Measurements from ENCODE around the gene GPR107. TPM values are rescaled to one million over a fixed set of nuclear protein-coding genes. Genes with fewer than 3 reads are reported as not detected.
"Not testable (repeated sequence)": the region's sequence is repeated elsewhere in the genome, so short reads cannot be mapped to it uniquely, and the experiment has no call there.

GPR107 gene
- total RNA-seq, 2 experiments from 2014 or later = 18.2 to 19.0 TPM

DNA sequence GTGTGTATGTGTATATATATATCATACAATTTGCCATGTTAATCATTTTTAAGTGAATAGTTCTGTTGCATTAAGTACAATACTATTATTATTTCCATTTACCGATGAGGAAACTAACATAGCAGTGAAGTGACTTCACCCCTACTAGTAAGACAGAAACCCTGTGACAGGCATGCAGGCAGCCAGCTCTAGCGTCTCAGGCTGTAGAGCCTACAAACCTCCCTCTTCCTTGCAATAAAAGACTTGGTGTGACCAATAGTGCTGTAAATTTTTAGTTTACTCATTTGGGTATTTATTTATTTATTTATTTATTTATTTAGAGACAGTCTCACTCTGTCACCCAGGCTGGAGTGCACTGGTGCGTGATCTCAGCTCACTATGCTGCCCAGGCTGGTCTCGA, 35.4 kb upstream of the GPR107 start:
- Mint-ChIP-seq H3K4me3 (no peak overlapping the region), H3K36me3 (ENCODE audit: low read depth) (peaks cover 77% of the 10 kb centered on the region), H3K9me3 (peaks cover 9% of the 10 kb centered on the region), H3K4me1 (ENCODE audit: low read depth) (peaks cover 75% of the 10 kb centered on the region), H3K27ac (peak overlapping the region; percentile 95), H3K27me3 (no peaks in the 10 kb centered on the region)
- POLR2A ChIA-PET = interaction anchor here (0.7 to 2.6 kb wide), 8 partner anchors 8 to 27 kb away, joined by 4 to 23 read pairs (median 9); partner anchors contain the start of gene FNBP1
- no peak for TF ChIP-seq CTCF (IDR thresholded peaks at IDR 0.05)
- CTCF ChIA-PET = interaction anchor here (1.8 kb wide), 1 partner anchor 16 kb away, joined by 4 read pairs; no protein-coding TSS in a partner anchor
- no peak for ATAC-seq
- peak; percentile 44 for DNase-seq
- intact Hi-C loops (cut with micrococcal nuclease) = no loop called here

DNA sequence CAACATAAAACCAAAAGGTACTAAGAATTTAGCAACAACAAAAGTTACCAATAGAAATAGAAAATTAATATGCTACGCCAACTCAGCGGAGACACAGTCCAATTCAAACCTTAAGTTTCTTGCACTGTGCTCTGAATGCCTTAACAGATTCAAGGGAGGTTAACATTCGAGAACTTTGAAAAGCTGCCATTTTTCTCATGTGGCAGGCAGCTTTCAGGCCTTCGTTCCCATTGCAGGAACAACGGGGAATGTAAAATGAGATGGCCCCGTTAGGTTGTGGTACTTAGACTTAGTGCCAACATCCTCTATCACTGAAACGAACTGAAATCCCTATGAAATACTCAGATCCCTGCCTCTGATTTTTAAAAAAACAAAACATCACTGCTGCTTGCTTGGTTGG, 33.1 kb upstream of the GPR107 start:
- Mint-ChIP-seq H3K9me3 (peaks cover 8% of the 10 kb centered on the region), H3K27ac (peak overlapping the region; percentile 99), H3K4me3 (no peak overlapping the region), H3K4me1 (ENCODE audit: low read depth) (peaks cover 85% of the 10 kb centered on the region), H3K36me3 (ENCODE audit: low read depth) (peaks cover 74% of the 10 kb centered on the region), H3K27me3 (no peaks in the 10 kb centered on the region)
- TF ChIP-seq CTCF (IDR thresholded peaks at IDR 0.05) = no peak
- DNase-seq = no peak
- CTCF ChIA-PET = interaction anchor here (1.5 kb wide), 1 partner anchor 8 kb away, joined by 4 read pairs; no protein-coding TSS in a partner anchor
- intact Hi-C loops (cut with micrococcal nuclease) = no loop called here
- POLR2A ChIA-PET = interaction anchor here (1.1 to 2.1 kb wide), 5 partner anchors 12 to 134 kb away, joined by 3 to 6 read pairs (median 4); no protein-coding TSS in a partner anchor
- no peak for ATAC-seq

DNA sequence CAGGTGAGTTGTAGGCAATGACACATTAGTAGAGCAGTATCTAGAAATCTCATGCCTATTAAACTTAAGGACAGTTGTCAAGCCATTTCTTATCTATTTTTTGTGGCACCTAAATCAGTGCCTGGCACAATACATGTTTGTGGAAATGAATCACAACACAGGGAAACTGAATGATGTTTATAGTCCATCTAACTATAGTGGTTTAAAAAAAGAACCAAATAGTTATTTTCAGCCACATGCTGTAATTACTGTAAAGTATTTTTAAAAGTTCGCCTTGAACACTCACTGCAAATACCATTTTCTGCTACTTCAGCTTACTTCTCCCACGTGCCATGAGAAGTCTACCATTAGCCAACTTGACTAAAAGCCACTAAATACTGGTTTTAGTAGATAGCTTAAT, 32.6 kb upstream of the GPR107 start:
- CTCF ChIA-PET = interaction anchor here (1.4 to 1.5 kb wide), 2 partner anchors 8 to 13 kb away, joined by 3 to 4 read pairs; no protein-coding TSS in a partner anchor

DNA sequence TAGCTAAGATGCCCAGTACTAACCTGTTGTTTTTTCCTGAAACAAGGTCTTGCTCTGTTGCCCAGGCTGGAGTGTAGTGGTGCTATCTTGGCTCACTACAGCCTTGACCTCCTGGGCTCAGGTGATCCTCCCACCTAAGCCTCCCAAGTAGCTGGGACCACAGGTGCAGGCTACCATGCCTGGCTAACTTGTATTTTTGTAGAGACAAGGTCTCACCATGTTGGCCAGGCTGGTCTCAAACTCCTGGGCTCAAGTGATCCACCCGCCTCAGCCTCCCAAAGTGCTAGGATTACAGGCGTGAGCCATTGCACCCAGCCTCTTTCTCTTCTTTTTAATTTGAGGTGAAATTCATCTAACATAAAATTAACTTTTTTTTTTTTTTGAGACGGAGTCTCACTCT, 31.9 kb upstream of the GPR107 start:
- H3K4me1 Mint-ChIP-seq (ENCODE audit: low read depth) = peaks cover 89% of the 10 kb centered on the region
- CTCF ChIA-PET = interaction anchor here (1.4 to 1.5 kb wide), 3 partner anchors 9 to 18 kb away, joined by 3 to 5 read pairs (median 4); no protein-coding TSS in a partner anchor
- H3K27me3 Mint-ChIP-seq; H3K4me3 Mint-ChIP-seq; intact Hi-C loops (cut with micrococcal nuclease); DNase-seq; H3K9me3 Mint-ChIP-seq; ATAC-seq: not testable (repeated sequence)
- peaks cover 76% of the 10 kb centered on the region for H3K36me3 Mint-ChIP-seq (ENCODE audit: low read depth)
- peak overlapping the region; percentile 99 for H3K27ac Mint-ChIP-seq
- POLR2A ChIA-PET = interaction anchor here (0.6 to 3.9 kb wide), 7 partner anchors 9 to 133 kb away, joined by 3 to 21 read pairs (median 3); no protein-coding TSS in a partner anchor

More for the DNA sequence above, 32.6 kb upstream of the GPR107 start:
- no peak for TF ChIP-seq CTCF (IDR thresholded peaks at IDR 0.05)
- no peak overlapping the region for H3K4me3 Mint-ChIP-seq
- DNase-seq (no peak), ATAC-seq (no peak)
- peak overlapping the region; percentile 99 for H3K27ac Mint-ChIP-seq
- POLR2A ChIA-PET = interaction anchor here (1.0 to 3.9 kb wide), 6 partner anchors 10 to 134 kb away, joined by 3 to 21 read pairs (median 3); no protein-coding TSS in a partner anchor
- H3K9me3 Mint-ChIP-seq = peaks cover 8% of the 10 kb centered on the region
- H3K4me1 Mint-ChIP-seq (ENCODE audit: low read depth) = peaks cover 89% of the 10 kb centered on the region
- H3K36me3 Mint-ChIP-seq (ENCODE audit: low read depth) = peaks cover 76% of the 10 kb centered on the region
- H3K27me3 Mint-ChIP-seq = no peaks in the 10 kb centered on the region
- intact Hi-C loops (cut with micrococcal nuclease) = no loop called here

- Mint-ChIP-seq H3K4me3 (peak overlapping the region; percentile 15), H3K27me3 (no peaks in the 10 kb centered on the region), H3K4me1 (ENCODE audit: low read depth) (peaks cover 88% of the 10 kb centered on the region), H3K9me3 (no peaks in the 10 kb centered on the region), H3K27ac (peak overlapping the region; percentile 99), H3K36me3 (ENCODE audit: low read depth) (peaks cover 74% of the 10 kb centered on the region)
- DNase-seq (no peak), ATAC-seq (no peak)
- intact Hi-C loops (cut with micrococcal nuclease) = no loop called here
- POLR2A ChIA-PET = interaction anchor here (0.6 to 3.9 kb wide), 10 partner anchors 9 to 84 kb away, joined by 3 to 21 read pairs (median 4); partner anchors contain the start of gene GPR107
- no peak for TF ChIP-seq CTCF (IDR thresholded peaks at IDR 0.05)
- CTCF ChIA-PET = interaction anchor here (0.8 to 1.4 kb wide), 5 partner anchors 14 to 134 kb away, joined by 3 to 5 read pairs (median 3); no protein-coding TSS in a partner anchor
These were observed 31.1 kb upstream of the GPR107 start for GRCh38 chr9:130022566-130023143.

All from activated CD8-positive, alpha-beta T cell treated with anti-CD3 and anti-CD28 coated beads for 36 hours (primary cell).